Measurements from ENCODE around the gene COPZ1.
A peak's percentile ranks its signal among the peaks of the same experiment; 100 is the strongest.

Gene COPZ1

DNA sequence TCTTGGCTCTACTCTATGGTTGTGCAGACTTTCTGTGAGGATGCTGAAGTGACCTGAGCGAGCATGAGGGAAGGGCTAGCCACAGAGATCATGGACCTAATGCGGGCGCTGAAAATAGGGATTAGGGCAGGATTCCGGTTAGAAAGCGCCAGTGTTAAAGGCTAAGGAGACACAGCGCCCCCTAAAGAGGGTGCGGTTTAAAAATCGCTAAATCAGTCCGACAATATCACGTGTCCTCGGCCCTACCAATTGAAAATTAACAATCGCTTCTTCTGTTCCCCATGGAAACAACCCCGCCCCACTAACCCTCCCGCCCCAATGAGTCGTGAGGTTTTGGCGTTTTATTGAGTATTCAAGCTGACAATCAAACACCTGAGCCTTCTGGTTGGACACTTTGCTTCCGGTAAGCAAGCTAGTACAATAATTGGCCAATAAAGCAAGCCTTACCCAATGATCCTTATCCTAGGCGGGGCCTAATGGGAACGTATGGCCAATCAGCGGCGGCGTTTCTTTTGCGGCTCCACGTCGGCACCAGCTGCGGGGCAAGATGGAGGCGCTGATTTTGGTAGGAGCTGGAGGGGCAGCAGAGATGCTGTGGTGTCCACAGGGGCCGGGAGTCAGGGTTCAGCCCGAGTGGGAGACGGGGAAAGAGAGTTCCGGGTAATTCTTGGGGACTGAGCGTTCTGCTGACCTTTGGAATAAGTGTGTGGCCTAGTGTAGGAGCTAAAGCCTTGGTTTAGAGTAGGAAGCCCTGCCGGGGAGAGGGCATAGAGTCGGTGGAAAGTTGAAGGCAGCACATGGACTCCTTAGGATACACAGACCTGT is at the start of gene COPZ1:
TSS of gene COPZ1 (plus strand) at position 515 of the 825 bp plus-strand sequence. CDS start at position 548, 33 bp downstream.
- Histone ChIP-seq H2AFZ (ENCODE audit: low read depth, low read length) (peak within 1 kb of the TSS; percentile 96), H3K4me3 (ENCODE audit: low read length) (peak within 1 kb of the TSS; percentile 94), H3K4me1 (ENCODE audit: low read length) (peaks cover 8% of the 10 kb centered on the region), H3K36me3 (replicated peaks; ENCODE audit: low read depth, low read length) (no peaks in the 10 kb centered on the region), H3K9ac (ENCODE audit: low read length) (peak within 1 kb of the TSS; percentile 86), H3K9me3 (ENCODE audit: insufficient read depth, low read length) (no peaks in the 10 kb centered on the region), H4K20me1 (ENCODE audit: insufficient read depth, low read length) (no peaks in the 10 kb centered on the region), H3K27me3 (ENCODE audit: low read depth, low read length) (no peaks in the 10 kb centered on the region), H3K4me2 (ENCODE audit: low read length) (peak within 1 kb of the TSS; percentile 90), H3K27ac (ENCODE audit: low read length) (peak within 1 kb of the TSS; percentile 29), H3K79me2 (ENCODE audit: low read length) (peaks cover 27% of the 10 kb centered on the region)
- TF ChIP-seq, protein P1, sequence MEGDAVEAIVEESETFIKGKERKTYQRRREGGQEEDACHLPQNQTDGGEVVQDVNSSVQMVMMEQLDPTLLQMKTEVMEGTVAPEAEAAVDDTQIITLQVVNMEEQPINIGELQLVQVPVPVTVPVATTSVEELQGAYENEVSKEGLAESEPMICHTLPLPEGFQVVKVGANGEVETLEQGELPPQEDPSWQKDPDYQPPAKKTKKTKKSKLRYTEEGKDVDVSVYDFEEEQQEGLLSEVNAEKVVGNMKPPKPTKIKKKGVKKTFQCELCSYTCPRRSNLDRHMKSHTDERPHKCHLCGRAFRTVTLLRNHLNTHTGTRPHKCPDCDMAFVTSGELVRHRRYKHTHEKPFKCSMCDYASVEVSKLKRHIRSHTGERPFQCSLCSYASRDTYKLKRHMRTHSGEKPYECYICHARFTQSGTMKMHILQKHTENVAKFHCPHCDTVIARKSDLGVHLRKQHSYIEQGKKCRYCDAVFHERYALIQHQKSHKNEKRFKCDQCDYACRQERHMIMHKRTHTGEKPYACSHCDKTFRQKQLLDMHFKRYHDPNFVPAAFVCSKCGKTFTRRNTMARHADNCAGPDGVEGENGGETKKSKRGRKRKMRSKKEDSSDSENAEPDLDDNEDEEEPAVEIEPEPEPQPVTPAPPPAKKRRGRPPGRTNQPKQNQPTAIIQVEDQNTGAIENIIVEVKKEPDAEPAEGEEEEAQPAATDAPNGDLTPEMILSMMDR (IDR thresholded peaks at IDR 0.05; ENCODE audit: low read depth, low read length) = peak; percentile 84
- TF ChIP-seq EZH2phosphoT487 (IDR thresholded peaks at IDR 0.05; ENCODE audit: low read depth) = no peak

- Histone ChIP-seq H4K20me1 (ENCODE audit: insufficient read depth, low read length) (peaks cover 13% of the 10 kb centered on the region), H3K4me2 (ENCODE audit: low read length) (peak overlapping the region; percentile 4; the same call in 1 of the 2 replicates), H3K36me3 (replicated peaks; ENCODE audit: low read depth, low read length) (peaks cover 58% of the 10 kb centered on the region)
Measured at GRCh38 chr12:54276368-54276767, 48.6 kb upstream of the COPZ1 start.

GRCh38 chr12:54277823-54278276 is 47.1 kb upstream of the COPZ1 start:
- Histone ChIP-seq H2AFZ (ENCODE audit: low read depth, low read length) (no peak overlapping the region), H3K27me3 (ENCODE audit: low read depth, low read length) (no peaks in the 10 kb centered on the region), H3K9me3 (ENCODE audit: insufficient read depth, low read length) (no peaks in the 10 kb centered on the region), H3K4me3 (ENCODE audit: low read length) (peak overlapping the region; percentile 93), H3K4me1 (ENCODE audit: low read length) (peaks cover 39% of the 10 kb centered on the region), H3K4me2 (ENCODE audit: low read length) (peak overlapping the region; percentile 91), H3K36me3 (replicated peaks; ENCODE audit: low read depth, low read length) (peaks cover 60% of the 10 kb centered on the region), H3K79me2 (ENCODE audit: low read length) (peaks cover 89% of the 10 kb centered on the region), H4K20me1 (ENCODE audit: insufficient read depth, low read length) (peaks cover 22% of the 10 kb centered on the region), H3K27ac (ENCODE audit: low read length) (no peak overlapping the region), H3K9ac (ENCODE audit: low read length) (peak overlapping the region; percentile 92)
- no peak for TF ChIP-seq EZH2phosphoT487 (IDR thresholded peaks at IDR 0.05; ENCODE audit: low read depth)
- TF ChIP-seq, protein P1 (IDR thresholded peaks at IDR 0.05; ENCODE audit: low read depth, low read length) = no peak

More at GRCh38 chr12:54276368-54276767, 48.6 kb upstream of the COPZ1 start:
- H3K4me3 ChIP-seq (ENCODE audit: low read length) = no peak overlapping the region
- no peaks in the 10 kb centered on the region for H3K27me3 ChIP-seq (ENCODE audit: low read depth, low read length)
- H3K4me1 ChIP-seq (ENCODE audit: low read length) = peaks cover 26% of the 10 kb centered on the region
- no peak overlapping the region for H3K9ac ChIP-seq (ENCODE audit: low read length)
- no peaks in the 10 kb centered on the region for H3K9me3 ChIP-seq (ENCODE audit: insufficient read depth, low read length)
- no peak overlapping the region for H2AFZ ChIP-seq (ENCODE audit: low read depth, low read length)
- H3K27ac ChIP-seq (ENCODE audit: low read length) = 0 out of 2 replicates have a peak overlapping the region, but pooled peaks have one; percentile 6
- H3K79me2 ChIP-seq (ENCODE audit: low read length) = peaks cover 86% of the 10 kb centered on the region
- TF ChIP-seq, protein P1 (IDR thresholded peaks at IDR 0.05; ENCODE audit: low read depth, low read length) = no peak
- no peak for TF ChIP-seq EZH2phosphoT487 (IDR thresholded peaks at IDR 0.05; ENCODE audit: low read depth)

GRCh38 chr12:54279227-54279631 is 45.7 kb upstream of the COPZ1 start:
- H4K20me1 ChIP-seq (ENCODE audit: insufficient read depth, low read length) = peaks cover 32% of the 10 kb centered on the region
- peak overlapping the region; percentile 89 for H3K27ac ChIP-seq (ENCODE audit: low read length)
- peak overlapping the region; percentile 92 for H3K9ac ChIP-seq (ENCODE audit: low read length)
- H2AFZ ChIP-seq (ENCODE audit: low read depth, low read length) = no peak overlapping the region
- H3K4me1 ChIP-seq (ENCODE audit: low read length) = peaks cover 53% of the 10 kb centered on the region
- H3K9me3 ChIP-seq (ENCODE audit: insufficient read depth, low read length) = no peaks in the 10 kb centered on the region
- peaks cover 91% of the 10 kb centered on the region for H3K79me2 ChIP-seq (ENCODE audit: low read length)
- TF ChIP-seq EZH2phosphoT487 (IDR thresholded peaks at IDR 0.05; ENCODE audit: low read depth) = no peak
- TF ChIP-seq, protein P1 (IDR thresholded peaks at IDR 0.05; ENCODE audit: low read depth, low read length) = no peak
- no peaks in the 10 kb centered on the region for H3K27me3 ChIP-seq (ENCODE audit: low read depth, low read length)
- peaks cover 60% of the 10 kb centered on the region for H3K36me3 ChIP-seq (replicated peaks; ENCODE audit: low read depth, low read length)
- H3K4me3 ChIP-seq (ENCODE audit: low read length) = peak overlapping the region; percentile 93
- peak overlapping the region; percentile 91 for H3K4me2 ChIP-seq (ENCODE audit: low read length)

All from OCI-LY3 (cell line).